Kidney epithelial cell (primary cell): ENCODE results near the gene KIAA0930. TPM values are rescaled to one million over a fixed set of nuclear protein-coding genes. Genes with fewer than 3 reads are reported as not detected.
"Not testable (repeated sequence)": the region's sequence is repeated elsewhere in the genome, so short reads cannot be mapped to it uniquely, and the experiment has no call there.

Experiments used
- DNase-seq: peaks from one replicate; pipeline ENCODE4 v3.0.0-alpha.2; 2010; ENCODE audit warnings: low read depth
- H3K27me3 ChIP-seq: 2 replicates; pipeline ENCODE4 v1.6.0; 2011; ENCODE audit warnings: low read length; ENCODE audit not compliant: control insufficient read depth, insufficient read depth
- H3K36me3 ChIP-seq: 2 replicates; pipeline ENCODE4 v1.5.1; 2011; ENCODE audit warnings: low read length; ENCODE audit not compliant: control insufficient read depth, insufficient read depth
- H3K4me3 ChIP-seq: 2 replicates; pipeline ENCODE4 v1.5.1; 2011; ENCODE audit warnings: low read depth, mild to moderate bottlenecking, control low read depth, low read length
- CTCF ChIP-seq: IDR thresholded peaks from 2 replicates; pipeline ENCODE4 v1.5.1; 2011; ENCODE audit warnings: mild to moderate bottlenecking, moderate library complexity, low read length, control low read depth, inconsistent platforms; ENCODE audit not compliant: insufficient read depth, poor library complexity, severe bottlenecking
- total RNA-seq: library from RNA; depleted of rRNA; stranded (reverse); fragments of >200 nt; gene quantifications from 2 replicates; pipeline ENCODE4 v1.2.3, GENCODE V29; 2015

Gene KIAA0930
- total RNA-seq, 1 donor from 2014 or later: 61.1 TPM

GRCh38 chr22:45194686-45195085, 46.0 kb downstream of the KIAA0930 start:
- H3K27me3 ChIP-seq: no peaks in the 10 kb centered on the region
- TF ChIP-seq CTCF: no peak
- peaks cover 5% of the 10 kb centered on the region for H3K36me3 ChIP-seq
- no peak for DNase-seq
- H3K4me3 ChIP-seq: no peak overlapping the region

- no peak for TF ChIP-seq CTCF
- no peak for DNase-seq
- Histone ChIP-seq H3K4me3 (no peak overlapping the region), H3K27me3 (no peaks in the 10 kb centered on the region), H3K36me3 (peaks cover 3% of the 10 kb centered on the region)
Measured at GRCh38 chr22:45192701-45193187, 48.0 kb downstream of the KIAA0930 start.

- not testable (repeated sequence) for DNase-seq, H3K27me3 ChIP-seq, H3K4me3 ChIP-seq, H3K36me3 ChIP-seq
Measured at GRCh38 chr22:45191746-45192145, 48.9 kb downstream of the KIAA0930 start.

- no peak for DNase-seq
- no peaks in the 10 kb centered on the region for H3K36me3 ChIP-seq
- TF ChIP-seq CTCF: no peak
Measured at GRCh38 chr22:45190202-45190872, 50.4 kb downstream of the KIAA0930 start.

GRCh38 chr22:45188779-45189178, 51.9 kb downstream of the KIAA0930 start:
- Histone ChIP-seq H3K36me3 (no peaks in the 10 kb centered on the region), H3K27me3 (no peaks in the 10 kb centered on the region), H3K4me3 (no peak overlapping the region)
- TF ChIP-seq CTCF: no peak
- DNase-seq: no peak

More at GRCh38 chr22:45190202-45190872, 50.4 kb downstream of the KIAA0930 start:
- H3K27me3 ChIP-seq: no peaks in the 10 kb centered on the region
- no peak overlapping the region for H3K4me3 ChIP-seq

GRCh38 chr22:45187891-45188290, 52.8 kb downstream of the KIAA0930 start:
- DNase-seq: no peak
- Histone ChIP-seq H3K4me3 (no peak overlapping the region), H3K36me3 (no peaks in the 10 kb centered on the region), H3K27me3 (no peaks in the 10 kb centered on the region)
- no peak for TF ChIP-seq CTCF
